CD14-positive monocyte (primary cell): ENCODE measurements around the gene ST6GALNAC3. TPM values are rescaled to one million over a fixed set of nuclear protein-coding genes. Genes with fewer than 3 reads are reported as not detected.

Experiments
- DNase-seq, 3 donors: peaks; one replicate each; pipeline ENCODE4 v3.0.0-alpha.2; 2011 to 2022
- H2AFZ ChIP-seq: 2 replicates; pipeline ENCODE4 v1.6.0; 2012; ENCODE audit warnings: mild to moderate bottlenecking, low read depth, low read length, inconsistent platforms; ENCODE audit not compliant: insufficient read depth, poor library complexity, severe bottlenecking
- H3K27ac ChIP-seq, 2 donors: 1 replicate in 1 of 2; 2 replicates in 1 of 2; pipeline ENCODE4 v1.5.1; 2012 to 2013; ENCODE audit warnings: low read length in 2 of 2, control low read depth in 1 of 2, inconsistent platforms in 1 of 2, low read depth in 1 of 2, mild to moderate bottlenecking in 1 of 2
- H3K27me3 ChIP-seq, 2 donors: one replicate each; pipeline versions ENCODE4 v1.6.0 to v1.6.1; 2011 to 2013; ENCODE audit warnings: low read length in 2 of 2; ENCODE audit not compliant: control insufficient read depth in 2 of 2, insufficient read depth in 2 of 2
- H3K36me3 ChIP-seq, 2 donors: replicated peaks in 1 of 2; 1 replicate in 1 of 2; 2 replicates in 1 of 2; pipeline versions ENCODE4 v1.5.1 to v1.6.1; 2012 to 2013; ENCODE audit warnings: low read length in 2 of 2, control low read depth in 1 of 2, inconsistent platforms in 1 of 2, mild to moderate bottlenecking in 1 of 2; ENCODE audit not compliant: insufficient read depth in 2 of 2, control insufficient read depth in 1 of 2
- H3K4me1 ChIP-seq, 2 donors: 1 replicate in 1 of 2; 2 replicates in 1 of 2; pipeline versions ENCODE4 v1.5.1 to v1.6.1; 2012 to 2013; ENCODE audit warnings: low read length in 2 of 2, control low read depth in 1 of 2, inconsistent platforms in 1 of 2, mild to moderate bottlenecking in 1 of 2, moderate library complexity in 1 of 2; ENCODE audit not compliant: insufficient read depth in 2 of 2, control insufficient read depth in 1 of 2
- H3K4me2 ChIP-seq: replicated peaks from 2 replicates; pipeline ENCODE3; 2012; ENCODE audit warnings: low read length, moderate library complexity, mild to moderate bottlenecking; ENCODE audit not compliant: poor library complexity, severe bottlenecking; ENCODE audit errors: extremely low read depth
- H3K4me3 ChIP-seq, 3 experiments: fragments of 200-600 bp in 1 of 3; sonication (generic) in 1 of 3; replicated peaks in 1 of 3; 1 replicate in 2 of 3; 2 replicates in 1 of 3; pipeline ENCODE4 v1.5.1; 2011 to 2013; ENCODE audit warnings: low read length in 3 of 3, mild to moderate bottlenecking in 3 of 3, control low read depth in 2 of 3, low read depth in 2 of 3, inconsistent platforms in 1 of 3, moderate library complexity in 1 of 3
- H3K79me2 ChIP-seq: 2 replicates; pipeline ENCODE4 v1.6.0; 2012; ENCODE audit warnings: mild to moderate bottlenecking, control low read depth, inconsistent platforms, low read length, moderate library complexity; ENCODE audit not compliant: insufficient read depth
- H3K9ac ChIP-seq: 2 replicates; pipeline ENCODE4 v1.6.0; 2017; ENCODE audit warnings: low read length, mild to moderate bottlenecking; ENCODE audit not compliant: insufficient read depth, poor library complexity, severe bottlenecking
- H3K9me3 ChIP-seq, 2 donors: replicated peaks in 1 of 2; 1 replicate in 1 of 2; 2 replicates in 1 of 2; pipeline versions ENCODE4 v1.5.1 to v1.6.1; 2012 to 2013; ENCODE audit warnings: low read length in 2 of 2, control low read depth in 1 of 2; ENCODE audit not compliant: control insufficient read depth in 1 of 2, insufficient read depth in 1 of 2
- H4K20me1 ChIP-seq: 2 replicates; pipeline ENCODE4 v1.6.0; 2012; ENCODE audit warnings: mild to moderate bottlenecking, low read length, control low read depth, moderate library complexity; ENCODE audit not compliant: insufficient read depth
- H3K27ac Mint-ChIP-seq, 7 donors: one replicate each; pipeline ENCODE4 v1.8.0; 2020; ENCODE audit warnings: mild to moderate bottlenecking in 7 of 7, mixed read lengths in 7 of 7, moderate library complexity in 6 of 7, inconsistent platforms in 2 of 7
- H3K27me3 Mint-ChIP-seq, 3 donors: one replicate each; pipeline ENCODE4 v1.8.0; 2021 to 2022; ENCODE audit warnings: low read depth in 3 of 3, mild to moderate bottlenecking in 3 of 3, mixed read lengths in 3 of 3, moderate library complexity in 3 of 3, inconsistent platforms in 1 of 3
- H3K36me3 Mint-ChIP-seq, 2 donors: one replicate each; pipeline ENCODE4 v1.8.0; 2020; ENCODE audit warnings: mixed read lengths in 2 of 2, inconsistent platforms in 1 of 2, mild to moderate bottlenecking in 1 of 2
- H3K4me1 Mint-ChIP-seq: one replicate; pipeline ENCODE4 v1.8.0; 2020; ENCODE audit warnings: mild to moderate bottlenecking, mixed read lengths
- H3K4me3 Mint-ChIP-seq, 2 donors: one replicate each; pipeline ENCODE4 v1.8.0; 2020; ENCODE audit warnings: mild to moderate bottlenecking in 2 of 2, mixed read lengths in 2 of 2, moderate library complexity in 1 of 2
- H3K9me3 Mint-ChIP-seq, 7 donors: one replicate each; pipeline ENCODE4 v1.8.0; 2020 to 2022; ENCODE audit warnings: mixed read lengths in 7 of 7, mild to moderate bottlenecking in 6 of 7, moderate library complexity in 6 of 7, inconsistent platforms in 2 of 7
- WGBS: methylation state at CpG from one replicate; pipeline ENCODE4 v1.1.5; 2013; ENCODE audit warnings: missing lambda C conversion rate; ENCODE audit not compliant: insufficient coverage; 5-methylcytosine and 5-hydroxymethylcytosine counted together
- intact Hi-C, 2 donors: fragments of 100-400 bp; cut with micrococcal nuclease; formaldehyde crosslinking; loops; one replicate each; pipeline versions ENCODE4 v1.15.0 to v1.15.1; 2023
- polyA plus RNA-seq, 3 donors: library from polyadenylated mRNA; depleted of rRNA in 1 of 3; unstranded in 2 of 3; stranded (reverse) in 1 of 3; fragments of 300-500 nt in 2 of 3; fragments of >200 nt in 1 of 3; fragmentation: Illumina TruSeq in 2 of 3; gene quantifications; 1 replicate in 2 of 3; 2 replicates in 1 of 3; pipeline ENCODE4 v1.2.3, GENCODE V29; 2012 to 2021
- TF ChIP-seq, protein P1 (sequence below): fragments of 200-600 bp; IDR thresholded peaks from one replicate; pipeline ENCODE4 v1.8.0; 2022; ENCODE audit warnings: antibody characterized with exemption, mild to moderate bottlenecking

Gene ST6GALNAC3
- polyA plus RNA-seq, 3 donors: 6.5 to 9.2 (median 7.6) TPM

- Mint-ChIP-seq H3K36me3 (no peaks in the 10 kb centered on the region), H3K4me3 (no peak overlapping the region), H3K27me3 (peaks cover 7 to 8% (median 8%) of the 10 kb centered on the region in 3 donors), H3K27ac (no peak overlapping the region), H3K4me1 (peaks cover 3% of the 10 kb centered on the region), H3K9me3 (no peaks in the 10 kb centered on the region)
- H3K9me3 ChIP-seq: no peaks in the 10 kb centered on the region
- no peak overlapping the region for H3K4me2 ChIP-seq
- H3K36me3 ChIP-seq: no peaks in the 10 kb centered on the region
- no peak for DNase-seq
- no peak overlapping the region for H3K27ac ChIP-seq
- no peak overlapping the region for H3K9ac ChIP-seq
- H3K4me1 ChIP-seq: no peaks in the 10 kb centered on the region
- intact Hi-C loops: no loop called here
- H3K4me3 ChIP-seq: no peak overlapping the region
- TF ChIP-seq, protein P1, sequence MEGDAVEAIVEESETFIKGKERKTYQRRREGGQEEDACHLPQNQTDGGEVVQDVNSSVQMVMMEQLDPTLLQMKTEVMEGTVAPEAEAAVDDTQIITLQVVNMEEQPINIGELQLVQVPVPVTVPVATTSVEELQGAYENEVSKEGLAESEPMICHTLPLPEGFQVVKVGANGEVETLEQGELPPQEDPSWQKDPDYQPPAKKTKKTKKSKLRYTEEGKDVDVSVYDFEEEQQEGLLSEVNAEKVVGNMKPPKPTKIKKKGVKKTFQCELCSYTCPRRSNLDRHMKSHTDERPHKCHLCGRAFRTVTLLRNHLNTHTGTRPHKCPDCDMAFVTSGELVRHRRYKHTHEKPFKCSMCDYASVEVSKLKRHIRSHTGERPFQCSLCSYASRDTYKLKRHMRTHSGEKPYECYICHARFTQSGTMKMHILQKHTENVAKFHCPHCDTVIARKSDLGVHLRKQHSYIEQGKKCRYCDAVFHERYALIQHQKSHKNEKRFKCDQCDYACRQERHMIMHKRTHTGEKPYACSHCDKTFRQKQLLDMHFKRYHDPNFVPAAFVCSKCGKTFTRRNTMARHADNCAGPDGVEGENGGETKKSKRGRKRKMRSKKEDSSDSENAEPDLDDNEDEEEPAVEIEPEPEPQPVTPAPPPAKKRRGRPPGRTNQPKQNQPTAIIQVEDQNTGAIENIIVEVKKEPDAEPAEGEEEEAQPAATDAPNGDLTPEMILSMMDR: no peak
- H4K20me1 ChIP-seq: no peaks in the 10 kb centered on the region
- no peak overlapping the region for H2AFZ ChIP-seq
- no peaks in the 10 kb centered on the region for H3K27me3 ChIP-seq
- no peaks in the 10 kb centered on the region for H3K79me2 ChIP-seq
- 60% methylated on average over 3 of the region's 5 CpGs for WGBS
Measured at GRCh38 chr1:76142771-76143540, 68.4 kb downstream of the ST6GALNAC3 start.

- H3K27ac ChIP-seq: no peak overlapping the region
- no peak overlapping the region for H2AFZ ChIP-seq
- no peak overlapping the region for H3K4me2 ChIP-seq
- Mint-ChIP-seq H3K4me3 (no peak overlapping the region), H3K36me3 (no peaks in the 10 kb centered on the region), H3K9me3 (no peaks in the 10 kb centered on the region), H3K27ac (no peak overlapping the region), H3K4me1 (peaks cover 2% of the 10 kb centered on the region), H3K27me3 (peaks cover 7 to 8% (median 8%) of the 10 kb centered on the region in 3 donors)
- no peaks in the 10 kb centered on the region for H3K4me1 ChIP-seq
- intact Hi-C loops: no loop called here
- TF ChIP-seq, protein P1: no peak
- no peak overlapping the region for H3K9ac ChIP-seq
- no peaks in the 10 kb centered on the region for H3K9me3 ChIP-seq
- H3K36me3 ChIP-seq: no peaks in the 10 kb centered on the region
- no peaks in the 10 kb centered on the region for H3K79me2 ChIP-seq
- H3K4me3 ChIP-seq: no peak overlapping the region
- WGBS: no CpG with 5 or more reads among the region's 2 CpGs
- H3K27me3 ChIP-seq: no peaks in the 10 kb centered on the region
- H4K20me1 ChIP-seq: no peaks in the 10 kb centered on the region
- DNase-seq: no peak
Measured at GRCh38 chr1:76144247-76144646, 69.7 kb downstream of the ST6GALNAC3 start.
